ENCODE measurements around the gene JMJD7.

JMJD7 gene

GRCh38 chr15:41879321-41879845 lies 51.5 kb downstream of the JMJD7 start:
- no peak for DNase-seq (ENCODE audit: extremely low read depth, low read depth)
- no peak for TF ChIP-seq CTCF (IDR thresholded peaks at IDR 0.05; ENCODE audit: low read depth, low read length)

- DNase-seq (ENCODE audit: extremely low read depth, low read depth), result no peak
- no peak for TF ChIP-seq CTCF (IDR thresholded peaks at IDR 0.05; ENCODE audit: low read depth, low read length)
These were observed 52.4 kb downstream of the JMJD7 start for GRCh38 chr15:41880156-41880877.

- no peak for DNase-seq (ENCODE audit: extremely low read depth, low read depth)
- TF ChIP-seq CTCF (IDR thresholded peaks at IDR 0.05; ENCODE audit: low read depth, low read length), result no peak
These were observed 53.2 kb downstream of the JMJD7 start for GRCh38 chr15:41881086-41881485.

GRCh38 chr15:41881550-41881919 lies 53.6 kb downstream of the JMJD7 start:
- no peak for TF ChIP-seq CTCF (IDR thresholded peaks at IDR 0.05; ENCODE audit: low read depth, low read length)
- no peak for DNase-seq (ENCODE audit: extremely low read depth, low read depth)

GRCh38 chr15:41881920-41882688 lies 54.2 kb downstream of the JMJD7 start:
- TF ChIP-seq CTCF (IDR thresholded peaks at IDR 0.05; ENCODE audit: low read depth, low read length), result no peak
- no peak for DNase-seq (ENCODE audit: extremely low read depth, low read depth)

GRCh38 chr15:41882689-41883483 lies 55.0 kb downstream of the JMJD7 start:
- TF ChIP-seq CTCF (IDR thresholded peaks at IDR 0.05; ENCODE audit: low read depth, low read length), result no peak
- no peak for DNase-seq (ENCODE audit: extremely low read depth, low read depth)

Data from AG09319 (cell line).